Neural progenitor cell (in vitro differentiated cells): ENCODE results near the gene PHF14. TPM values are rescaled to one million over a fixed set of nuclear protein-coding genes. Genes with fewer than 3 reads are reported as not detected.

Source experiments
- DNase-seq: peaks from one replicate; pipeline ENCODE4 v3.0.0-alpha.2; 2016; ENCODE audit warnings: low spot score
- H2AFZ ChIP-seq: fragments of 200-600 bp; sonication (generic); replicated peaks from 2 replicates; pipeline ENCODE4 v1.6.1; 2016; ENCODE audit warnings: antibody characterized with exemption
- H3F3A ChIP-seq: fragments of 200-600 bp; sonication (generic); 2 replicates; pipeline ENCODE4 v1.6.1; 2016; ENCODE audit warnings: antibody characterized with exemption, low read depth
- H3K27ac ChIP-seq: fragments of 200-600 bp; sonication (generic); 2 replicates; pipeline ENCODE4 v1.5.1; 2016; ENCODE audit warnings: mild to moderate bottlenecking
- H3K27me3 ChIP-seq: fragments of 200-600 bp; sonication (generic); 2 replicates; pipeline ENCODE4 v1.6.1; 2016; ENCODE audit warnings: mild to moderate bottlenecking, moderate library complexity
- H3K36me3 ChIP-seq: fragments of 200-600 bp; sonication (generic); 2 replicates; pipeline ENCODE4 v1.5.1; 2016
- H3K4me1 ChIP-seq: fragments of 200-600 bp; sonication (generic); 2 replicates; pipeline ENCODE4 v1.6.1; 2016; ENCODE audit warnings: mixed run types
- H3K4me2 ChIP-seq: fragments of 200-600 bp; sonication (generic); 2 replicates; pipeline ENCODE4 v1.6.1; 2016
- H3K4me3 ChIP-seq: fragments of 200-600 bp; sonication (generic); 2 replicates; pipeline ENCODE4 v1.5.1; 2016
- H3K79me2 ChIP-seq: fragments of 200-600 bp; sonication (generic); 2 replicates; pipeline ENCODE4 v1.6.1; 2016; ENCODE audit warnings: low read depth
- H3K9ac ChIP-seq: fragments of 200-600 bp; sonication (generic); 2 replicates; pipeline ENCODE4 v1.6.1; 2016
- H3K9me3 ChIP-seq: fragments of 200-600 bp; sonication (generic); 2 replicates; pipeline ENCODE4 v1.5.1; 2016; ENCODE audit warnings: low read depth
- H4K20me1 ChIP-seq: fragments of 200-600 bp; sonication (generic); 2 replicates; pipeline ENCODE4 v1.6.1; 2016; ENCODE audit warnings: low read depth
- H3K27ac Mint-ChIP-seq: 3 replicates; pipeline ENCODE4 v1.8.0; 2021; ENCODE audit warnings: mixed read lengths
- H3K27me3 Mint-ChIP-seq: 2 replicates; pipeline ENCODE4 v1.8.0; 2022; ENCODE audit warnings: low read depth, mild to moderate bottlenecking, inconsistent platforms, moderate library complexity, mixed read lengths; ENCODE audit not compliant: insufficient read depth
- H3K36me3 Mint-ChIP-seq: 3 replicates; pipeline ENCODE4 v1.8.0; 2021; ENCODE audit warnings: mixed read lengths
- H3K4me1 Mint-ChIP-seq: 3 replicates; pipeline ENCODE4 v1.8.0; 2021; ENCODE audit warnings: mixed read lengths
- H3K4me3 Mint-ChIP-seq: 3 replicates; pipeline ENCODE4 v1.8.0; 2021; ENCODE audit warnings: mild to moderate bottlenecking, moderate library complexity, mixed read lengths
- H3K9me3 Mint-ChIP-seq: 3 replicates; pipeline ENCODE4 v1.8.0; 2020; ENCODE audit warnings: mixed read lengths
- EZH2 ChIP-seq: fragments of 200-600 bp; sonication (generic); IDR thresholded peaks from 2 replicates; pipeline ENCODE4 v1.6.1; 2017; ENCODE audit warnings: antibody characterized with exemption, mild to moderate bottlenecking, moderate library complexity
- EZH2phosphoT487 ChIP-seq: fragments of 200-600 bp; sonication (generic); IDR thresholded peaks from 2 replicates; pipeline ENCODE4 v1.6.1; 2017; ENCODE audit warnings: antibody characterized with exemption
- total RNA-seq: library from RNA; depleted of rRNA; stranded (reverse); fragments of >200 nt; gene quantifications from 2 replicates; pipeline ENCODE4 v1.2.3, GENCODE V29; 2015; ENCODE audit warnings: low replicate concordance
- TF ChIP-seq, protein P1 (sequence below): fragments of 200-600 bp; sonication (generic); IDR thresholded peaks from 2 replicates; pipeline ENCODE4 v1.5.1; 2017; ENCODE audit warnings: antibody characterized with exemption, mild to moderate bottlenecking

The PHF14 gene
- total RNA-seq, 1 donor from 2014 or later: 80.4 TPM

DNA sequence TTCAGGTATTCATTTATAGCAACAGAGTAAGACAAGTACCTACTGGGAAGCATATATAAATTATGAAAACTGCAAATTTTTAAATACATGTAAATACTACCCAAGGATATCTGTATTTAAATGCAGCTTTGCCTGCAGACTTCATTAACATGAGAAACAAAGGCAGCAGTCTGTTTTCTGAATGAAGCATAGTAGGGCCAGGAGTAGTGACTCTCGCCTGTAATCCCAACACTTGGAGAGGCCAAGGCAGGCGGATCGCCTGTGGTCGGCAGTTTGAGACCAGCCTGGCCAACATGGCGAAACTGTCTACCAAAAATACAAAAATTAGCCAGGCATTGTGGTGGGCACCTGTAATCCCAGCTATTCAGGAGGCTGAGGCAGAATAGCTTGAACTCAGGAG, 42.5 kb upstream of the PHF14 start:
- no peak overlapping the region for H3K4me3 Mint-ChIP-seq
- Histone ChIP-seq H3K9ac (no peak overlapping the region), H3K4me3 (no peak overlapping the region), H3K9me3 (no peaks in the 10 kb centered on the region), H3K79me2 (peaks cover 23% of the 10 kb centered on the region), H3K4me1 (no peaks in the 10 kb centered on the region), H3K4me2 (no peak overlapping the region), H3K27me3 (no peaks in the 10 kb centered on the region), H4K20me1 (peaks cover 9% of the 10 kb centered on the region), H3K27ac (no peak overlapping the region), H3F3A (peaks cover 22% of the 10 kb centered on the region), H3K36me3 (peaks cover 12% of the 10 kb centered on the region), H2AFZ (no peak overlapping the region)
- no peaks in the 10 kb centered on the region for H3K9me3 Mint-ChIP-seq
- no peak overlapping the region for H3K27ac Mint-ChIP-seq
- no peaks in the 10 kb centered on the region for H3K27me3 Mint-ChIP-seq
- DNase-seq: no peak
- TF ChIP-seq, protein P1, sequence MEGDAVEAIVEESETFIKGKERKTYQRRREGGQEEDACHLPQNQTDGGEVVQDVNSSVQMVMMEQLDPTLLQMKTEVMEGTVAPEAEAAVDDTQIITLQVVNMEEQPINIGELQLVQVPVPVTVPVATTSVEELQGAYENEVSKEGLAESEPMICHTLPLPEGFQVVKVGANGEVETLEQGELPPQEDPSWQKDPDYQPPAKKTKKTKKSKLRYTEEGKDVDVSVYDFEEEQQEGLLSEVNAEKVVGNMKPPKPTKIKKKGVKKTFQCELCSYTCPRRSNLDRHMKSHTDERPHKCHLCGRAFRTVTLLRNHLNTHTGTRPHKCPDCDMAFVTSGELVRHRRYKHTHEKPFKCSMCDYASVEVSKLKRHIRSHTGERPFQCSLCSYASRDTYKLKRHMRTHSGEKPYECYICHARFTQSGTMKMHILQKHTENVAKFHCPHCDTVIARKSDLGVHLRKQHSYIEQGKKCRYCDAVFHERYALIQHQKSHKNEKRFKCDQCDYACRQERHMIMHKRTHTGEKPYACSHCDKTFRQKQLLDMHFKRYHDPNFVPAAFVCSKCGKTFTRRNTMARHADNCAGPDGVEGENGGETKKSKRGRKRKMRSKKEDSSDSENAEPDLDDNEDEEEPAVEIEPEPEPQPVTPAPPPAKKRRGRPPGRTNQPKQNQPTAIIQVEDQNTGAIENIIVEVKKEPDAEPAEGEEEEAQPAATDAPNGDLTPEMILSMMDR: no peak
- no peak for TF ChIP-seq EZH2phosphoT487
- H3K4me1 Mint-ChIP-seq: no peaks in the 10 kb centered on the region
- peaks cover 21% of the 10 kb centered on the region for H3K36me3 Mint-ChIP-seq

DNA sequence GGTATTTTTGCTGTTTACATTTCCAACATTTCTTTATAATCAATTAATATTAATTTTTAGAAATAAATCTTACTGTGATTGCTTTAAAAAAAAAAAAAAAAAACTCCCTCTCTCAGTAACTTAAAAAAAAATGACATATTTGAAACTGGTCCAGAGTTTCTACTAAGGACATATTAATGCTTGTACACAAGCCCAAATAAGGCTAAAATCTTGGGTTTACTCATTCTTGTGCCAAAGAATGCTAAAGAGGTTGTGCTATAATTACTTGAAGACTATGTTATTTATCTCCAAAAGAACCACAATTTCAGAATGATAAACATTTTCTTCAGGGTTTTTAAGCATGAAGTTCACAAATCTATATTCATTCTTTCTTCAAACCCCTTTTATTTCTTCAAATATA, 39.4 kb upstream of the PHF14 start:
- Histone ChIP-seq H3K4me2 (no peak overlapping the region), H3K4me1 (peaks cover 11% of the 10 kb centered on the region), H4K20me1 (peaks cover 28% of the 10 kb centered on the region), H3K9ac (no peak overlapping the region), H2AFZ (no peak overlapping the region), H3K79me2 (peaks cover 54% of the 10 kb centered on the region), H3F3A (peaks cover 24% of the 10 kb centered on the region), H3K27me3 (no peaks in the 10 kb centered on the region), H3K9me3 (no peaks in the 10 kb centered on the region), H3K27ac (no peak overlapping the region), H3K4me3 (no peak overlapping the region), H3K36me3 (peaks cover 19% of the 10 kb centered on the region)
- Mint-ChIP-seq H3K4me1 (peaks cover 13% of the 10 kb centered on the region), H3K4me3 (no peak overlapping the region), H3K27ac (no peak overlapping the region), H3K36me3 (peaks cover 27% of the 10 kb centered on the region), H3K27me3 (no peaks in the 10 kb centered on the region), H3K9me3 (no peaks in the 10 kb centered on the region)
- TF ChIP-seq EZH2 (no peak), EZH2phosphoT487 (no peak)
- TF ChIP-seq, protein P1: no peak
- DNase-seq: no peak

DNA sequence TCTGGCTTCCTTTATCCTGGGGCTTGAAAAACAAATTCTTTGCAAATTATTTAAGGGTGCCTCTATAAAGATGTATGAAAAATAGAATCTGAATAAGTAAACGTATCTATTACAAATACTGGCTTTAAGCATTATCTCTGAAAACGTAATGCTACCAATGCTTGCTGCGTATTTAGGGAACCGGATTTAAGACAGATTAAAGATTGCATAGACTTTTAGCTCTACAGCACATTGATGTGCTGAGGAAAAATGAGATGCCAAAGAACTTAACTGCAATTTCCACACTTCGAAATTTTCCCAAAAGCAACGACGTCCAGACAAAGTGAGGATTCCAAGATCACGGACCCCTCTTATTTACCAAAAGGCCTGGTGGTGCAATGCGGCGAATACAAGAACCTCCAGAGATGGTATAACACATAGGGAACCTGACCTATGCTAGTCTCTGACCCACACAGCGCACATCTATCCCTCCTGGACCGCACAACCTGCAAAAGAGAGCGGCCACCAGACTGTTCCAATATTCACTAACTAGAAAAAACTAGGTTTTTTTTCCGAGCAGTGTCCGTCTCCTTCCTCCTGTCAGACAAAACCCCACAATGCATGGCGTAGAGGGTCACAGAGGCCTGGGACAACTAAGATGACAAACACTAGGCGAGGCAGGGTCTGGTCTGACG, 34.3 kb upstream of the PHF14 start:
- Histone ChIP-seq H3K27ac (peak overlapping the region; percentile 98), H3K36me3 (peaks cover 7% of the 10 kb centered on the region), H3K4me2 (peak overlapping the region; percentile 96), H3K79me2 (peaks cover 54% of the 10 kb centered on the region), H3K4me3 (peak overlapping the region; percentile 87), H3K4me1 (peaks cover 14% of the 10 kb centered on the region), H2AFZ (peak overlapping the region; percentile 81), H3K9ac (peak overlapping the region; percentile 98), H3K9me3 (no peaks in the 10 kb centered on the region), H3K27me3 (no peaks in the 10 kb centered on the region), H4K20me1 (peaks cover 30% of the 10 kb centered on the region), H3F3A (peaks cover 8% of the 10 kb centered on the region)
- Mint-ChIP-seq H3K27ac (no peak overlapping the region), H3K4me1 (peaks cover 14% of the 10 kb centered on the region), H3K9me3 (no peaks in the 10 kb centered on the region), H3K27me3 (peaks cover 2% of the 10 kb centered on the region), H3K4me3 (no peak overlapping the region), H3K36me3 (peaks cover 9% of the 10 kb centered on the region)
- TF ChIP-seq, protein P1: no peak
- no peak for TF ChIP-seq EZH2phosphoT487
- no peak for TF ChIP-seq EZH2
- no peak for DNase-seq
